GM04504 (cell line): ENCODE measurements around the gene NSUN2.

ENCODE experiments used
- DNase-seq: peaks from one replicate; pipeline ENCODE4 v3.0.0-alpha.2; 2012; ENCODE audit warnings: low read depth

The NSUN2 gene

DNA sequence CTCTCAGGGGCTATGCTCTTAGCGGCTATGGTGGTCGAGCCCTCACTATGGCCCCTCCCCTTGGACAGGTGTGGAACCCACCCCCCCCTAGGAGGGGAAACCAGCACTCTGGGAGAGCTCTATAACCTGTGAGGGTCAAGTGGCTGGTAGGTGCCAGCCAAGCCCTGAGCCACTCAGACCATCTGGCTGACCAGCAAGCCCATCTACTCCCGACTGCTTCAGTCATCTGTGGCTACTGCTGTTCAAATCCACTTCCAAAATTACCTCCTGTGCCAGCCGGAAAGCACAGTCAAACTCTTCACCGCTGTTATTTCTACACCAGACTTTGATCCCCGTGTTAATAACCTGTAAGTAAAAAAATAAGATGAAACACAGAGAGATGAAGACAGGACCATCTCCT is 28.5 kb downstream of the NSUN2 start:
- no peak for DNase-seq

DNA sequence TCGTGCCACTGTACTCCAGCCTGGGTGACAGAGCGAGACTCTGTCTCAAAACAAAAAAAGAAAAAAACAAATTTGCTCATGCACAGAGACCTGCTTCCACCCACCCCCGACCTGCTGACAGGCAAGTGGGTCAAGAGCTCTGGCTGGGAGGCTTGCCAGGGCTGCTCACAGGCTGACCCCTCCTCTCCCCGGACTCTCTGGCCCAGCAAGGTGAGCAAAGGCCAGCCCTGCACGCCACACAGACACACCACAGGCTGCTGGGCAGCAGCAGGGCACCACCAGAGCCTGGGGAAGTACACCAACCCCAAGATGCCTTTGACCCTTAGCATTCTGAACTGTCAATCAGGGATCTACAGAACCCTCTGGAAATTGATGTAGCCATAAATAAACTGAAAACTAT is 29.2 kb downstream of the NSUN2 start:
- no peak for DNase-seq

DNA sequence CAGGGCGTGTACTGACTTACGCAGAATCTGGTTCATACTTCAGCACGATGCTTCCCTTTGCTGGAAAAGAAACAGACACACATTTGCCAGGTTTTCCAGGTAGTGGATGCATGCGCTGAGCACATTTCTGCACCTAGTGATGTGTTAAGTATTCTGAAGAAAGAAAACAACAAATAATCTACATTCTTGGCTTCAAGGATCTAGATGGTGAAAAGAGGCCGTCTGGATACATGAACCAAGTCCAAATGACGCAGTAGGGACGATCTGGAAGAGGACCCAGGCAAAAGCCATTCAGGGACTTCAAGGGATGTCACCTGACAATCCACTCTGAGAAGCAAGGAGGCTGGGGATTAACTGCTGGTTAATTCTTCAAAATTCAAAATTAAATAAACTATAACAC is 30.4 kb downstream of the NSUN2 start:
- no peak for DNase-seq

DNA sequence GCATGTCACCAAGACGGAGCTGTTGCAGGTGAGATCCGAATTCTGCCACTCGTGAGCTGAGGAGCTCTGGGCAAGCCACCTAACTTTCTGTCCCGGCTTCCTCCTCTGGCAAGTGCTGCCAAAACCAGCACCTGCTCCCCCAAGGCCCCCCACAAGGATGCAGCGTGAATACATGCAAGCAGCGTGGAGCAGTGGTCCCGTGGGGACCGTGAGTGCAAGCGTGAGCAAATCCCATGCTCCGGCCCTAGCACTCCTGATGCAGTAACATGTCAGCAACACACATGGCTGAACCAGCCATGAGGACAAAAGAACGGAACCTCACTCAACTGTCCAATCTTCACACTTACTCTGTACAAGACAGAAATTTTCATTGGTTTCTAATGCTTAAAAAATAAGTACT is 31.0 kb downstream of the NSUN2 start:
- no peak for DNase-seq

DNA sequence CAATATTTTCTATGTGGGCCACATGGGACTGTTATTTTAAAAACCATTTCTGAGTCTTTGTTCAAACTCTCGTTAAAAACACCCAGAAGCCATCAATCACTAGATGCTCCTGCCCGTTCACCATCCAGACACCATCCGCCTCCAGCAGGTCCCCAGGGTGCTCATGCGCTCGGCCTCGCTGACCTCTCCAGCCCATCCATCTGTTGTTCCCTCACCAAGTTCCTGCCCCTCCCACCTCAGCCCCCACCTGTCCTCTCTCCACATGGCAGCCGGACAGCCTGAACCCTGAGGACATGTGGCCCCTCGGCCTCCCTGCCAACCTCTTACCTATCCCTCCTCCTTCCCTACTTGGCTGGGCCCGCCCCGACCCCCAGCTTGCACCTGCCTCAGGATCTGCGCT is 31.6 kb downstream of the NSUN2 start:
- no peak for DNase-seq

DNA sequence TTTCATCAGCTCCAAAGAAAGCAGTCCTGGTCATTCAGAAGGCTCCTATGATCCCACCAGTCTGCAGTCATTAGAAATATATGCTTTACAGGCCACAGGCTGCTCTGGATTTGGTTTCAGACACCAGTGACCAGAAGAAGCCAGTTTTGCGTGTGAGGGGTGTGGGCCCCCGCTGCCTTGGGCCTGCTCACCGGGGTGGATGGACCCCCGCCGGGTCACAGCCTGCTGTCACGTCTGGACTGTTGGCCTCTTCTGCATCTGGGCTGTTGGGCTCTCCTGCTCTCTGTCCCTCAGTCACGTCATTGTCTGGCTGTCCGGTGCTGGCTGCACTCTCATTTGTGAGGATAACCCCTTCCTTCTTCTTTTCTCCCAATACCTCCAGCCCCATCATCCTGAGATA is 33.1 kb downstream of the NSUN2 start:
- DNase-seq, result no peak

DNA sequence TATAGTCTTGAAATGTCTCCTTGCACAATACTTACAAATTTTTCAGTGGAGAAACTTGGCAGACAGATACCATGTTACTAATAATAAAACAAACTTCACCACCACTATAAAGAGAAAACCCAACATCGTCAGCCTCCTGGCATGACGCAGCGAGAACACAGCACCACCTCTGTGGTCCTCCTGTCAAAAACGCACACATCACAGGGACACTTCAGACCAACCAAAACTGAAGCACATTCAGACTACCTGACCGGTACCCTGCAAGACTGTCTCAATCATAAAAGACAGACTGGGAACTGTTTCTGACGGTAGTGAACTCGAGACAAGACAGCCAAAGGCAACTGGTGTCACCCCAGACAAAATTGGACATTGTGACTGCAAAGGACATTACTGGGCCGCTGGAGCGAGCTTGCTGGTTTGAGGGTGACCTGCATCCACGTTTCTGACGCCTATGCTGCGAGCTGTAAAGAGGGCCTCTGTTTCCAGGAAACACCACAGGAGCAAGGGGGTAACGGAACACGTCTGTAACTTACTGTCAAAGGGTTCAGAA is 34.4 kb downstream of the NSUN2 start:
- no peak for DNase-seq

DNA sequence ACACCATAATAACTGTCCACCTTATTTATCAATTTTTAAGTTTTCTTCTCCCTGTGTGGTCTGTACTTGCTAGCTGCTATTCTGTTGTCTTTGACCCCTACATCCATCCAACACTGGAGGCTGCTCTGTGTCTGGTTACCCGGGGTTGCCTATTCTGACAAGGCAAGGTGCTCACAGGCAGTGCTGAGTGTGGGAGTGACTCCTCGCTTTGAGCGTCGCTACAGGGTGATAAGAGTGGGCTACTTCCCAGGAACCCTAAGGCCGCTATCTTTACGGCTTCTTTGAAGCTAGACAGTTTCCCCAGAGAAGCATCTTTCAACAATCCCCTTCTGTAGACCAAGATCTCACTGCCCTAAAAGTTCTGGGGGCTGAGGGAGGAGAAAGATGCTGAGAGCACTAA is 35.3 kb downstream of the NSUN2 start:
- DNase-seq, result no peak

DNA sequence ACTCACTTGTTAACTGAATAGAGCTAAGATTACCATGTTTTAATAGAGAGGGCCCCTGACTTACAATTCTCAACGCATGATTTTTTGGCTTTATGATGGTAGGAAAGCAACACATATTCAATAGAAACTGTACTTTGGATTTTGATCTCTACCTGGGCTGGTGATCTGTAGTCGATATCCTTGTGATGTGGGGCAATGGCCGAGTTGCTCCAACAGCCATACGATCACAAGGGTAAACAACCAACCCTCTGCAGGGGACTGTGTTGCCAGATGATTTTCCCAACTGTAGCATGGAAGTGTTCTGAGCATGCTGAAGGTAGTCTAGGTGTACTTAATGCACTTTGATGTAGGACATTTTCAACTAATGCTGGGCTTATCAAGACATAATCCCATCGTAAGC is 36.5 kb downstream of the NSUN2 start:
- DNase-seq, result no peak

DNA sequence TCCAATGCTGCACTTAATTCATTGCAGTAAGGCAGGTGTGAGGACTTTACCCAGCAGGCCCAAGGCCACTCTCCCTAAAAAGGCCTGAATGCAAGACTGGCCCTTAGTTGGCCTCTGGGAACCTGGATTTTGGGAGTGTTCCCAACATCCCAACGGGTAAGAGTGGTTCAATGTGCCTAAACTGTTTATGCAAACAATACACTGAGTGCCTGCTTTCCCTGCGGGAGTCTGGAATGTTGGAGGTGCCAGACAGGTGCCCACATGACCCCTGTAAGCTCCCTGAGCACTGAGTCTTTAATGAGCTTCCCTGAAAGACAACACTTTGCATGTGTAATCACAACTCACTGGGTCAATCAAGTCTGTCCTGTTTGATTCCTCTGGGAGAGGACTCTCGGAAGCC is 37.4 kb downstream of the NSUN2 start:
- no peak for DNase-seq

DNA sequence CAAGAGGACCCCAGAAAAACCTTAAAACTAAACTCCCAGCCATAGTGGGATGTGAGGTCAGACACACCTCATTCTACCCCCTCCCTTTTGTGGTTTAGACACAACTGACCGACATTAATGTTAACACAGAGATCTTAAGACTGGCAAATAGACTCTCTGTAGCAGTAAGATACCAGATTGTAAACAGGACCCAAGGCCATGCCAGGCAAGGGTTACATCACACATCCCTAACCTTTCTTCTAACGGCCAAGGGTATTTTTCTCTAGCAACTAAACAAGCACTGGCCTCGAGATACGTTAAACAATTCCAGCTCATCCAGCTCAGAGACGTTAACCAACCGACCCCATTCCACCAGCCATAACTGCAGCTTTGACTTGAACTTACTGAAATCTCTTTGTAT is 38.8 kb downstream of the NSUN2 start:
- no peak for DNase-seq

DNA sequence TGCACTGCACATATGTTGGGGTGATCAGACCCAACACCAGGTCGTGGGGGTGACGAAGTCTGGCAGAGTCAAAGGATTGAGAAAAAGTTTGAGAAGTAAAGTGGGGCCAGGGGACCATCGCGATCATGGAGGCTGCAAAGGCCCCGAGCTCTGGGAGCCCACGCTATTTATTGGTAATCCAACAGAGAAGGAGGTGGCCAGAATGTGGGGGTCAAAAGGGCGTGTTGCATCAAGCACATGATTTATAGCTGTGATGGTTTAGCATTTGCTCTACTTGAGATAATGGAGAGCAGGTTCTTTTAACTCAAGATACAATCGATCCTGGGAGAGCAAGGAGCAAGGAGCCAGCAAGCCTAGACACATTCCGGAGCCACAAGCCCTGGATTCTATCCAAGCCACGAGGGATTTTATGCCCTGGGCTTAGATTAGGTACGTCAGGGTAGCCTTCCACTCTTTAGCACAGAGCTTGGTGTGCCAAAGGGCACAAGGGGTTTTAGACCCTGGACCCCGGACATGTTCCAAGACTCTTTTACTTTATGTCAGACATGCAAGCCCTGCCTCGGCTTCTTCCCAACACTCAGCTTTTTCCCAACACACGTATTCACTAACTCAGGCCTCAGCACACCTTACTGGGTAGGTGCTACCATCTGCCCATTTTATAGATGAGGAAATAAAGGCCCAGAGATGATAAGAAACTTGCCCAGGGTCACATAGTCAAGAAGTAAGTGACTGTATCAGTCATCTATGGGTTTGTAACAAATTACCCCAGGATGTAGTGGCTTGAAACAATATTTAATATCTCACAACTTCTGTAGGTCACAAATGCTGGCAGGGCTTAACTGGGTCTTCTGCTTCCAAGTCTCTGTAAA is 39.5 kb downstream of the NSUN2 start:
- no peak for DNase-seq

DNA sequence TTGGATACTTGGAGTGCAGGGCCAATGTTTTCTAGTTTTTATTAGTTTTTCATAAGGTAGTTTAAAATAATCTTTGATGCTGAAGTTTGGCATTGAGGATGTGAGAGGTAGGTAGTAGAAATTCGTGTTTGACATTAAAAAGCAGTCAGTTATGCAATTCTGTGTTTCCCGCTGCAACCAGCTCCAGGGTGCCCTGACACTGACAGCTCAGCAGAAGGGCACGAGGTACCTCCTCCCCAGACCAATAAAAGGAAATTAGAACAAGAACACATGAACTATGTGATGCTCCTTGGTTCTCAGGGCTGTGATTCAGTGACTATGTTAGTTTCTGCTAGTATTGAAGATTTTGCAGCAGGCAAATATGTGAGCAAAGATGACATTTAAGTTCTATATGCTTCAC is 40.2 kb downstream of the NSUN2 start:
- peak; percentile 26 for DNase-seq

DNA sequence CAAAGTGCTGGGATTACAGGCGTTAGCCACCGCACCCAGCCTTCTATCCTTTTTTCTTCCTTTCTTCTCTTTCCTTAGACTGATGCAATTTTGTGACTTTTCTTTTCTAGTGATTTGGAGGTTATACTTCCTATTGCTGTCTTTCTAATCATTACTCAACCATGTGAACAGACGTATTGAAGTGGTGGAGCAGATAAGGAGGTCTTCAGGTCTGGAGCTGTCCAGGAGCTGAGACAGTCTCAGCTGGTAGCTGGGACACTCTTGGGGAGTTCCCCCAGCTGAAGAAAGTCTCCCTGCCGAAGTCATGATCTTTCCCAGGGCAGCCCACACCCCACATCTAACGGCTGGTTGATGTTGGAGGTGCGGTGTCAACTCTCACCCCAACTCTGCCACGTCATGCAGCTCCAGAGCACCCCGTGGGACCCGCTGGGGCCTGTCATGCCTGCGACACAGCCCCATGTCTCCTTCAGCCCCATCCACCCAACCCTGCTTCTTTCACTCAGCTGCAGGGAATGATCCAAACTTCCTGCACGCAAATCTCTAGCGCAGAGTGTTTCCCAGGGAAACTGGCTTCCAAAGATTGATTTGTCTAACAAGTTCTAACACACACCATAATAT is 41.1 kb downstream of the NSUN2 start:
- no peak for DNase-seq

DNA sequence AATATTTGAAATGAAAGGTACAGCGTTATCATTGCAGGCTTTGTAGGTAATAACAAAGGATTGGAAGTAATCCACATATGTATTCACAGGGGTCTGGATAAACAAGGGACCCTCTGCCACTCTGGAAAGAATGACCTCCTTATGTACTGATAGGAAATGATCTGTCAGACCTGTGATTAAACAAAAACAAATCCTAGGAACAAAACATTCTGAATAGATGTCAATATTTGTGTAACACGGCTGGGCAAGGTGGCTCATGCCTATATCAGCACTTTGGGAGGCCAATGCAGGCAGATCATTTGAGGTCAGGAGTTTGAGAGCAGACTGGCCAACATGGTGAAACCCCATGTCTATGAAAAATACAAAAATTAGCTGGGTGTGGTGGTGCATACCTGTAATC is 42.3 kb downstream of the NSUN2 start:
- no peak for DNase-seq

DNA sequence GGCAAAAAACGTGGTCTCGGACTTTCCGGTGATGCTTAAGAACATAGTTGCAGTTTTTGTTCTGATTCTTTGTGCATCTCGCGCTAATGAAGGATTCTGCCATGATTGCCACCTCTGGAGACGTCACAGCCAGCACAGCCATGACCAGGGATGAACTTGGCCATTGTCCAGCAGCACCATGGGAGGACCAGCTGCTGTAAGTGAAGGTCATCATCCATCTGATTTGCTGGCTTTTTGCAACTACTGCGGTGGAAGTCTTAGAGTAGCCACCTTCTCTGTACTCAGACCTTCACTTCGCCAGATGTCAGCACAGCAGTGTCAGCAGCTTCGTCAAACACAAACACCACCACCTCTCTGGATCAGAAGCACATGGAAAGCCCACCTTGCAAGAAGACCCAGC is 45.7 kb downstream of the NSUN2 start:
- DNase-seq, result no peak

DNA sequence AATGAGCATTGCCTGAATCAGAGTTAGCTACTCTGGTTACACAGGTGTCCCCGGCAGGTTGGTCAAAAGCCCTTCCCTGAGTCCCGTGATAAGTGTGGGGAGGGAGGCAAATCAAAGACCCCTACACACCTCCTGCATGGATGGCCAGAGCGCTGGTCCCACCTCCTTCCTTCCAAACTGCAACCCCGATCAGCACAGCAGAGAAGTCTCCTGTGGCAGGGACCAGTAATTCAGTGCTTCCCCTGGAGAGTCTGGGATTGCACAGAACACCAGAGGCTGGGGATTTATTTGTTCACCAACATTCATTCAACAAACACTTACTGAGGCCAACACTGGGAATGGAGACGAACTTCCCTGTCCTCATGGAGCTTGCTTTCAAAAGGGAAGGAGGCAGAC is 46.2 kb downstream of the NSUN2 start:
- no peak for DNase-seq

DNA sequence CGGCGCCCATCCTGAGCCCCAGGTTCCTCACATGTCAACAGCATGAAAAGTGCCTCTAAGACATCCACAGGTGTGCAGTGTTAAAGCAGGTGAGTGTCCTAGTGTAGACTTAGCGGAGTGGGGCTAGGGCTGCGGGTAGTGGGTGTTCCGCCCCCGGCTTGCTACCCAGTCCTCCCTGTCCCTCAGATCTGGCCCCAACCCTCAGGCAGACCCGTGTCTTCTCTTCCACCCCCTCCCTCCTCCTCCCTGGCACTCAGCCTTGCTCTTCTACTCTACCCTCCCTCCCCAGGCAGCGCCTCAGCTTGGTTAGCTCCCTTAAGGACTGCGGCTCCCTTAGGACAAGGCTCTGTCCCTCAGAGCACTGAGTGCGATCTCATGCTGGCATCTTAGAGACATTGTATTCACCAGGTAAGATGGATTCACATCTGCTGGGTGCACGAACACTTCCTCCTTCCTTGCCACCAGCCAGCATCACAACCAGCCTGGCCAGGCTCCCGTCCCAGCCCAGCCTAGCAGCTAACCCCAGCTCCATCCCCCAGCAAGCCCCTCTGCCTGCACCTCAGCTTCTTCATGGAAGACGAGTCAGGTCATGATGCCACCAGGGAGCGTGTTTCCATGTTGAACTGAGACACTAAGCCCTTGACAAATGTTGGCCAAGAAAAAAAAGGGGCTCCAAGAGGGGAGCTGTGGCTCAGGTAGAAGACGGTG is 46.8 kb downstream of the NSUN2 start:
- no peak for DNase-seq

DNA sequence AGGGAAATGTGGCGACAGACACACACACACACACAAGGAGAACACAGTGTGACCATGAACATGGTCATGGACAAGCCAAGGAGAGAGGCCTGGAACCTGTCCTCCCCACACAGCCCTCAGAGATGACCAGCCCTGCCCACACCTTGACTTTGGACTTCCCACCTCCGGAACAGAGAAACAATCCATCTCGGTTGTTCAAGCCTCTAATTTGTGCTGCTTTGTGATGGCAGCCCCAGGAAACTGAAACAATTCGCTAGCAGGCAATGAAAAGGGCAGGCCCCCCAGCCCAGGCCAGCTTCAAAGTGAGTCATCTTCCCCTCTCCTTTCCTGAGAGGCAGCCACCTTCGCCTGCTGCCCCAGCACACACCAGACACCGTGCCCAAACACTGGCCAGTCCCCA is 47.7 kb downstream of the NSUN2 start:
- DNase-seq, result no peak

DNA sequence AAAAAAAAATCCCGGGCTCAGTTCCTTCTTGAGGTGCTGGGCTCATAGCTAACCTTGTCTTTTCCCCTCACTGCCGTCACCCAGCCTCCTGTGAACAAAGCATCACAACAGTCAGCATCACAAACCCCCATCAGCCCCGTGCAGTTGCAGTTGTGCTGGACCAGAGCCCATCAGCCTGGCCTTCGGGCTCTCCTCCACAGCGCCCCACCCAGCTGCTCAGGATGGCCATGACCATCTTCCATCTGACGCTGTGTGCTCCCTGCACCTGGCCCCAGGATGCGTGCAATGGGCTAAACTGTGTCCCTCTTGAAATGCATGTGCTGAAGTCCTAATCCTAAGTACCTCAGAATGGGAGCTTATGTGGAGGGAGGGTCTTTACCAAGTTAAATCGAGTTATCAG is 48.1 kb downstream of the NSUN2 start:
- no peak for DNase-seq

DNA sequence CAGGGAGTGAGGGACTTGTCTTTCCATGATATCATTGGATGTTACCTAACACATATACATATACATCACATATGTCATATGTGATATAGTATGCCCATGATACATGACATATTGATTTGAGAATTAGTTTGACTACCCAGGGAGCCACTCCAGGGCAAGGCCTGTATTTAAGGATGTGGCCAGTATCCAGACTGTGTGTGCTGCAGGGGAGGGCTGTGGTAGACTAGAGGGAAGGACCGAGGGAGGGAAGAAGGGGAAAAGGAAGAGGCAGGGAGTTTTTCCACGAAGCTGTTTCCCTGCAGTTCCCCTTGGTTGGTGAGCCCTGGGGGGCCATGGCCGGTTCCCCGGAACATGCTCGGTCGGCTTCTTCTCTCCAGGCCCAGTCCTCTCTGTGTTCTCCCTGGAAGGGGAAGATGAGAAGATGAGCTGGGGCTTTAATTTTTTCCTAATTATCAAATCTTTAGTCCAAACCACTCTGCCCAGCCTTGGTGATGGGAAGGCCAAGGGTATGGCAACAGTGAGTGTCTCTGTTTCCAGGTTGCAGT is 48.7 kb downstream of the NSUN2 start:
- no peak for DNase-seq

DNA sequence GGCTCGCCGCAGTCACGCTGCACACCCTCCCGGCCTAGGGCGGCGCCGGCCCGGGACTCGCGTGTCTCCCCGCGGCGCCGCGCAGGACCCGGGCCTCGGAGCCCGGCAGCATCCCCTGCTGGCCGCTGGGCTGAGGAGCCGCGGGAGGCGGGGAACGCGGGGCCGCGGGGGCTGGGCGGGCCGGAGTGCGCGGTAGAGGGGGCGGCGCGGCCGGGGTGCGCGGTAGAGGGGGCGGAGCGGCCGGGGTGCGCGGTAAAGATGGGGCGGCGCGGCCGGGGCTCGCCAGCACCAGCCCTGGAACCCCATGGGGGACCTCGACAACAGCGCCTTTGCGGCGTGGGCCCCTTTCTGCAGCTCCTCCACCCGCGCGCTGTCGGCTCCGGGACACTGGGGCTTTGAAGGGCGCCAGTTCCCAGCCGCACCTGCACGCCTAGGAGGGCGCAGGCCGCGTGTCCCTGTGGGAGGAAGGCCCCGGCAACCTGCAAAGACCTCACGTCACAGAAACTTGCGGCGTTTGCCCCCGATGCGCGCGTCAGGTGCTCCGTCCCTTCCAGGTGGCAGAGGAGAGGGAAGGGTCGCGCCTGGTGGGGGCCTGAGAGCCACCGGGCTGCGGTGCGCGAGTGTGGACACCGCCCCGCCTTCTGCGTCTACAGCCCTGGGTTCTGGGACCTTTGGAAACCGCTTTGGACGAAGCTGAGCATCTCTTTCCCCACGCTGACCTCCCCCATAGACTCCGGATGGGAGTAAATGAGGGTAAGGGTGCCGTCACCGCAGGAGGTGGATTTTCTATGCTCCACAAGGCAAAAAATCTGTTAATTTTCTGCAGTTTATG is 49.6 kb downstream of the NSUN2 start:
- no peak for DNase-seq
